Gastrocnemius medialis (tissue), 4 donors: Measurements from ENCODE around the gene SH3BP1.

ENCODE experiments used
- POLR2A ChIP-seq, 2 donors: fragments of 450-650 bp; IDR thresholded peaks; one replicate each; pipeline ENCODE4 v1.6.1; 2017; ENCODE audit warnings: antibody characterized with exemption in 2 of 2, mild to moderate bottlenecking in 2 of 2, moderate library complexity in 2 of 2
- TF ChIP-seq, protein P1 (sequence below), 5 experiments: fragments of 450-650 bp in 3 of 5; fragments of 200-600 bp in 2 of 5; sonication (generic) in 2 of 5; IDR thresholded peaks in 4 of 5; conservative IDR thresholded peaks in 1 of 5; 1 replicate in 4 of 5; 2 replicates in 1 of 5; pipeline ENCODE4 v1.5.1; 2016 to 2019; ENCODE audit warnings: antibody characterized with exemption in 5 of 5, mild to moderate bottlenecking in 3 of 5, moderate library complexity in 3 of 5

GRCh38 chr22:37623075-37624016 is 16.1 kb upstream of the SH3BP1 start:
- TF ChIP-seq, protein P1, sequence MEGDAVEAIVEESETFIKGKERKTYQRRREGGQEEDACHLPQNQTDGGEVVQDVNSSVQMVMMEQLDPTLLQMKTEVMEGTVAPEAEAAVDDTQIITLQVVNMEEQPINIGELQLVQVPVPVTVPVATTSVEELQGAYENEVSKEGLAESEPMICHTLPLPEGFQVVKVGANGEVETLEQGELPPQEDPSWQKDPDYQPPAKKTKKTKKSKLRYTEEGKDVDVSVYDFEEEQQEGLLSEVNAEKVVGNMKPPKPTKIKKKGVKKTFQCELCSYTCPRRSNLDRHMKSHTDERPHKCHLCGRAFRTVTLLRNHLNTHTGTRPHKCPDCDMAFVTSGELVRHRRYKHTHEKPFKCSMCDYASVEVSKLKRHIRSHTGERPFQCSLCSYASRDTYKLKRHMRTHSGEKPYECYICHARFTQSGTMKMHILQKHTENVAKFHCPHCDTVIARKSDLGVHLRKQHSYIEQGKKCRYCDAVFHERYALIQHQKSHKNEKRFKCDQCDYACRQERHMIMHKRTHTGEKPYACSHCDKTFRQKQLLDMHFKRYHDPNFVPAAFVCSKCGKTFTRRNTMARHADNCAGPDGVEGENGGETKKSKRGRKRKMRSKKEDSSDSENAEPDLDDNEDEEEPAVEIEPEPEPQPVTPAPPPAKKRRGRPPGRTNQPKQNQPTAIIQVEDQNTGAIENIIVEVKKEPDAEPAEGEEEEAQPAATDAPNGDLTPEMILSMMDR (IDR thresholded peaks at IDR 0.05 in 4 of 5, conservative IDR thresholded peaks at IDR 0.05 in 1 of 5), result peak; percentile 36 to 91 (median 64)
- TF ChIP-seq POLR2A (IDR thresholded peaks at IDR 0.05), result no peak
